ENCODE data around the gene S100A9.

- TF ChIP-seq, protein P1, sequence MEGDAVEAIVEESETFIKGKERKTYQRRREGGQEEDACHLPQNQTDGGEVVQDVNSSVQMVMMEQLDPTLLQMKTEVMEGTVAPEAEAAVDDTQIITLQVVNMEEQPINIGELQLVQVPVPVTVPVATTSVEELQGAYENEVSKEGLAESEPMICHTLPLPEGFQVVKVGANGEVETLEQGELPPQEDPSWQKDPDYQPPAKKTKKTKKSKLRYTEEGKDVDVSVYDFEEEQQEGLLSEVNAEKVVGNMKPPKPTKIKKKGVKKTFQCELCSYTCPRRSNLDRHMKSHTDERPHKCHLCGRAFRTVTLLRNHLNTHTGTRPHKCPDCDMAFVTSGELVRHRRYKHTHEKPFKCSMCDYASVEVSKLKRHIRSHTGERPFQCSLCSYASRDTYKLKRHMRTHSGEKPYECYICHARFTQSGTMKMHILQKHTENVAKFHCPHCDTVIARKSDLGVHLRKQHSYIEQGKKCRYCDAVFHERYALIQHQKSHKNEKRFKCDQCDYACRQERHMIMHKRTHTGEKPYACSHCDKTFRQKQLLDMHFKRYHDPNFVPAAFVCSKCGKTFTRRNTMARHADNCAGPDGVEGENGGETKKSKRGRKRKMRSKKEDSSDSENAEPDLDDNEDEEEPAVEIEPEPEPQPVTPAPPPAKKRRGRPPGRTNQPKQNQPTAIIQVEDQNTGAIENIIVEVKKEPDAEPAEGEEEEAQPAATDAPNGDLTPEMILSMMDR (IDR thresholded peaks at IDR 0.05; ENCODE audit: low read depth, low read length, poor library complexity, severe bottlenecking): no peak
- TF ChIP-seq EZH2phosphoT487 (IDR thresholded peaks at IDR 0.05; ENCODE audit: borderline replicate concordance, low read length): no peak
Measured at GRCh38 chr1:153392258-153392657, 34.6 kb downstream of the S100A9 start.

Data from DOHH2 (cell line).